HL-60 (cell line): ENCODE results near the gene FUNDC2.

Source experiments
- POLR2AphosphoS5 ChIP-seq: IDR thresholded peaks from 2 replicates; pipeline ENCODE4 v1.6.1; 2012; ENCODE audit warnings: low read depth
- SPI1 ChIP-seq: IDR thresholded peaks from 2 replicates; pipeline ENCODE4 v1.6.1; 2012; ENCODE audit warnings: low read depth, mild to moderate bottlenecking, borderline replicate concordance
- TF ChIP-seq, protein P1 (sequence below): IDR thresholded peaks from one replicate; pipeline ENCODE4 v1.5.1; 2011; ENCODE audit warnings: low read length, control low read depth, inconsistent platforms; ENCODE audit not compliant: insufficient read depth

DNA sequence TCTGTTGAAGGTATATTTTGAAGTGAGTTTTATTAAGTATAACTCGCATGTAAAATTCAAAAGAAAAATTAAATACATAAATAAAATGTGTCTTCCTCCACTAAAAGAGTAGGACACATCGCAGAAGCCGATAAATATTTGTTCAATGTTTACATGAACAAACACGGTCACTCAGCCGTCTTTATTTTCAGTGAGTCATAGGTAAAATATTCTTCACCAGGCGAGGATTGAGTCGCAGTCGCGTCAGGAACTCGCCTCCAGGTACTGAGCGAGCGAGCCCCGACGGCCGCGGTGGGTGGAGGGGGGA, 271 bp upstream of the FUNDC2 start:
- TF ChIP-seq POLR2AphosphoS5 (no peak), SPI1 (no peak)
- TF ChIP-seq, protein P1, sequence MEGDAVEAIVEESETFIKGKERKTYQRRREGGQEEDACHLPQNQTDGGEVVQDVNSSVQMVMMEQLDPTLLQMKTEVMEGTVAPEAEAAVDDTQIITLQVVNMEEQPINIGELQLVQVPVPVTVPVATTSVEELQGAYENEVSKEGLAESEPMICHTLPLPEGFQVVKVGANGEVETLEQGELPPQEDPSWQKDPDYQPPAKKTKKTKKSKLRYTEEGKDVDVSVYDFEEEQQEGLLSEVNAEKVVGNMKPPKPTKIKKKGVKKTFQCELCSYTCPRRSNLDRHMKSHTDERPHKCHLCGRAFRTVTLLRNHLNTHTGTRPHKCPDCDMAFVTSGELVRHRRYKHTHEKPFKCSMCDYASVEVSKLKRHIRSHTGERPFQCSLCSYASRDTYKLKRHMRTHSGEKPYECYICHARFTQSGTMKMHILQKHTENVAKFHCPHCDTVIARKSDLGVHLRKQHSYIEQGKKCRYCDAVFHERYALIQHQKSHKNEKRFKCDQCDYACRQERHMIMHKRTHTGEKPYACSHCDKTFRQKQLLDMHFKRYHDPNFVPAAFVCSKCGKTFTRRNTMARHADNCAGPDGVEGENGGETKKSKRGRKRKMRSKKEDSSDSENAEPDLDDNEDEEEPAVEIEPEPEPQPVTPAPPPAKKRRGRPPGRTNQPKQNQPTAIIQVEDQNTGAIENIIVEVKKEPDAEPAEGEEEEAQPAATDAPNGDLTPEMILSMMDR = no peak
